ENCODE data around the gene RSPO3. TPM values are rescaled to one million over a fixed set of nuclear protein-coding genes. Genes with fewer than 3 reads are reported as not detected.

Gene RSPO3
- total RNA-seq, 1 donor from 2014 or later = 2.6 TPM

DNA sequence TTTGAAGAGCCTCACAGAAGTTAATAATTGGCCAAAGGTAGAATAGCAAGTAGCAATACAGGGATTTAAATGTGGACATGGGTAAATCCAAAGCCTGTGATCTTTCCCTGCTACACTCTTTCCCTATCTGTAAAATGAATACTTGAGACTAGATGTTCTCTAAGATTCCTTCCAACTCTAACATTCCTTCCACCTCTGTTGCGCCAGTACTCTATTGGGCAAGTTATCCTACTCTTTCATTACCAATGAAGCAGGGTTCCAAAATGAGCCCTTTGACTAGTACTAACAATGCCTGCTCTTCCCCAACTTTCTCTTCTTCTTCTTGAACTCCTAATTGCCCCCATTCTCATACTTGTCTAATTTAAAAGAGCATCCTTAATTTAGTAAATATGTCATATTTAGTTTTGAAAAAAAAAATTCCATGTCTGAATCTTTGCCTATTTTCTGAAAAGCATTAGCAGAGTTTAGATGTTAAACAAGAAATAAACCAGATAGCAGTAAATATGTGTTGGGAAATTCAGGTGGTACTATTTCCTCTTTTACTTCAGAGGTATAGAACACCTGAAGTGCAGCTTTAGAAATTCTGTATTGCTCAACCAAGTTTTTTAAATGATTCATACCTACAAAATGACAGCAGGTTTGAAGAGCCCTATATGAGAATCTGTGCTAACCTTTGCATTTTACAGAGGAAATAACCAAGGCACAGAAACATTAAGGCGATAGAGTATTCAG is 35.1 kb upstream of the RSPO3 start:
- no peaks in the 10 kb centered on the region for H3K27me3 ChIP-seq (ENCODE audit: insufficient read depth, low read length)
- H3K4me1 ChIP-seq (ENCODE audit: insufficient read depth, low read length) = no peaks in the 10 kb centered on the region
- Mint-ChIP-seq H3K36me3 (ENCODE audit: low read depth, unreplicated experiment) (no peaks in the 10 kb centered on the region), H3K4me3 (ENCODE audit: unreplicated experiment) (no peak overlapping the region), H3K4me1 (ENCODE audit: low read depth, unreplicated experiment) (no peaks in the 10 kb centered on the region), H3K27me3 (ENCODE audit: low read depth, unreplicated experiment) (no peaks in the 10 kb centered on the region), H3K27ac (ENCODE audit: unreplicated experiment) (no peak overlapping the region), H3K9me3 (ENCODE audit: unreplicated experiment) (no peaks in the 10 kb centered on the region)
- no peaks in the 10 kb centered on the region for H3K36me3 ChIP-seq (ENCODE audit: insufficient read depth, low read length)
- H3K79me2 ChIP-seq (ENCODE audit: insufficient read depth, low read length) = no peaks in the 10 kb centered on the region
- H3K9me3 ChIP-seq (ENCODE audit: insufficient read depth, low read depth, low read length) = no peaks in the 10 kb centered on the region
- no peak overlapping the region for H3K4me3 ChIP-seq (ENCODE audit: insufficient read depth, low read depth, low read length)
- no peak for DNase-seq (ENCODE audit: low read depth)
- no peak overlapping the region for H3K9ac ChIP-seq (ENCODE audit: low read length)
- H2AFZ ChIP-seq (ENCODE audit: low read depth, low read length) = no peak overlapping the region
- no peaks in the 10 kb centered on the region for H4K20me1 ChIP-seq (ENCODE audit: insufficient read depth, low read length)
- H3K27ac ChIP-seq (ENCODE audit: low read depth, low read length) = no peak overlapping the region
- H3K4me2 ChIP-seq (ENCODE audit: low read length) = no peak overlapping the region
- TF ChIP-seq, protein P1, sequence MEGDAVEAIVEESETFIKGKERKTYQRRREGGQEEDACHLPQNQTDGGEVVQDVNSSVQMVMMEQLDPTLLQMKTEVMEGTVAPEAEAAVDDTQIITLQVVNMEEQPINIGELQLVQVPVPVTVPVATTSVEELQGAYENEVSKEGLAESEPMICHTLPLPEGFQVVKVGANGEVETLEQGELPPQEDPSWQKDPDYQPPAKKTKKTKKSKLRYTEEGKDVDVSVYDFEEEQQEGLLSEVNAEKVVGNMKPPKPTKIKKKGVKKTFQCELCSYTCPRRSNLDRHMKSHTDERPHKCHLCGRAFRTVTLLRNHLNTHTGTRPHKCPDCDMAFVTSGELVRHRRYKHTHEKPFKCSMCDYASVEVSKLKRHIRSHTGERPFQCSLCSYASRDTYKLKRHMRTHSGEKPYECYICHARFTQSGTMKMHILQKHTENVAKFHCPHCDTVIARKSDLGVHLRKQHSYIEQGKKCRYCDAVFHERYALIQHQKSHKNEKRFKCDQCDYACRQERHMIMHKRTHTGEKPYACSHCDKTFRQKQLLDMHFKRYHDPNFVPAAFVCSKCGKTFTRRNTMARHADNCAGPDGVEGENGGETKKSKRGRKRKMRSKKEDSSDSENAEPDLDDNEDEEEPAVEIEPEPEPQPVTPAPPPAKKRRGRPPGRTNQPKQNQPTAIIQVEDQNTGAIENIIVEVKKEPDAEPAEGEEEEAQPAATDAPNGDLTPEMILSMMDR (IDR thresholded peaks at IDR 0.05; ENCODE audit: insufficient read depth, low read depth, low read length) = no peak
- TF ChIP-seq EZH2 (IDR thresholded peaks at IDR 0.05; ENCODE audit: insufficient read depth, low read length) = no peak
- FAIRE-seq = peak; percentile 20

DNA sequence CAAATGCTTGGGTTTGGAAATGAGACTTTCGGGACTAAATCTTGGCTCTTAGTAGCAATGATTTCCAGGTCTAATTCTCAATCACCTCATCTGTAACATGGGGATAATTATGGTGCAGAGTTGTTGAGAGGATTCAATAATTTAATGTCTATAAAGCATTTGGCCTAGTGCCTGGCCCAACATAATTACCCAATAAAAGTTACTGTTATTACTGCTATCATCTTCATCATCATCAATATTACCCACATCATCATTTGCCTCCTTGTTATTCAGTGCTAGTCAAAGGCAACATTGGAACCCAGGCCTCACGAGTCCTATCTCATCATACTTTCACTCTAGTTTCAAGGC is 34.5 kb upstream of the RSPO3 start:
- Histone ChIP-seq H3K4me1 (ENCODE audit: insufficient read depth, low read length) (no peaks in the 10 kb centered on the region), H2AFZ (ENCODE audit: low read depth, low read length) (no peak overlapping the region), H3K27ac (ENCODE audit: low read depth, low read length) (no peak overlapping the region), H3K27me3 (ENCODE audit: insufficient read depth, low read length) (no peaks in the 10 kb centered on the region), H3K36me3 (ENCODE audit: insufficient read depth, low read length) (no peaks in the 10 kb centered on the region), H3K79me2 (ENCODE audit: insufficient read depth, low read length) (no peaks in the 10 kb centered on the region), H3K9ac (ENCODE audit: low read length) (no peak overlapping the region), H3K4me3 (ENCODE audit: insufficient read depth, low read depth, low read length) (no peak overlapping the region), H4K20me1 (ENCODE audit: insufficient read depth, low read length) (no peaks in the 10 kb centered on the region), H3K4me2 (ENCODE audit: low read length) (no peak overlapping the region), H3K9me3 (ENCODE audit: insufficient read depth, low read depth, low read length) (no peaks in the 10 kb centered on the region)
- TF ChIP-seq, protein P1 (IDR thresholded peaks at IDR 0.05; ENCODE audit: insufficient read depth, low read depth, low read length) = no peak
- TF ChIP-seq EZH2 (IDR thresholded peaks at IDR 0.05; ENCODE audit: insufficient read depth, low read length) = no peak
- Mint-ChIP-seq H3K27ac (ENCODE audit: unreplicated experiment) (no peak overlapping the region), H3K27me3 (ENCODE audit: low read depth, unreplicated experiment) (no peaks in the 10 kb centered on the region), H3K4me1 (ENCODE audit: low read depth, unreplicated experiment) (no peaks in the 10 kb centered on the region), H3K4me3 (ENCODE audit: unreplicated experiment) (no peak overlapping the region), H3K36me3 (ENCODE audit: low read depth, unreplicated experiment) (no peaks in the 10 kb centered on the region), H3K9me3 (ENCODE audit: unreplicated experiment) (no peaks in the 10 kb centered on the region)
- DNase-seq (ENCODE audit: low read depth) (no peak), FAIRE-seq (no peak)

DNA sequence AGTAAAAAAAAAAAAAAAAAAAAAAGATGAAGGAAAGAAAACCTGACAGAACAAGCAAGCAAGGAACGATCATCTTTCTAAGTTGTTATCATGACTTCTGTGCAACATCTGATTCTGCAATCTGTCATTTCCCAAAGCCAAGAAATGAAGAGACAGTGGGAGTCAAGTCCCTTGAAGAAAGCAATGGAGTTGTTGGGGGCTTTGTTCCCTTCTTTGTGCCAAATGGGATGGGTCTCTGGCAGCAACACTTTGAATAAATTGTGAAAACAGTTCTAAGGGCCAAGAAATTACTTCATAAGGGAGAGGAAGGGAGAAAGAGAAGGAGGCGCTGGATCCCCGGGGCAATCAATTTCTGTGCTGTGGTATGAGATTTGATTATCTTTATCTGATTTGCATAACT is 33.3 kb upstream of the RSPO3 start:
- no peak for FAIRE-seq
- no peak overlapping the region for H3K9ac ChIP-seq (ENCODE audit: low read length)
- H3K27ac Mint-ChIP-seq (ENCODE audit: unreplicated experiment) = no peak overlapping the region
- TF ChIP-seq, protein P1 (IDR thresholded peaks at IDR 0.05; ENCODE audit: insufficient read depth, low read depth, low read length) = no peak
- TF ChIP-seq EZH2 (IDR thresholded peaks at IDR 0.05; ENCODE audit: insufficient read depth, low read length) = no peak
- no peaks in the 10 kb centered on the region for H3K9me3 ChIP-seq (ENCODE audit: insufficient read depth, low read depth, low read length)
- no peaks in the 10 kb centered on the region for H3K4me1 ChIP-seq (ENCODE audit: insufficient read depth, low read length)
- no peaks in the 10 kb centered on the region for H3K36me3 ChIP-seq (ENCODE audit: insufficient read depth, low read length)
- H3K27me3 Mint-ChIP-seq (ENCODE audit: low read depth, unreplicated experiment) = no peaks in the 10 kb centered on the region
- no peaks in the 10 kb centered on the region for H3K9me3 Mint-ChIP-seq (ENCODE audit: unreplicated experiment)
- H3K4me3 ChIP-seq (ENCODE audit: insufficient read depth, low read depth, low read length) = no peak overlapping the region
- H4K20me1 ChIP-seq (ENCODE audit: insufficient read depth, low read length) = no peaks in the 10 kb centered on the region
- DNase-seq (ENCODE audit: low read depth) = no peak
- no peak overlapping the region for H3K4me2 ChIP-seq (ENCODE audit: low read length)
- no peaks in the 10 kb centered on the region for H3K4me1 Mint-ChIP-seq (ENCODE audit: low read depth, unreplicated experiment)
- H3K36me3 Mint-ChIP-seq (ENCODE audit: low read depth, unreplicated experiment) = no peaks in the 10 kb centered on the region
- no peaks in the 10 kb centered on the region for H3K27me3 ChIP-seq (ENCODE audit: insufficient read depth, low read length)
- no peak overlapping the region for H3K4me3 Mint-ChIP-seq (ENCODE audit: unreplicated experiment)
- no peaks in the 10 kb centered on the region for H3K79me2 ChIP-seq (ENCODE audit: insufficient read depth, low read length)
- no peak overlapping the region for H3K27ac ChIP-seq (ENCODE audit: low read depth, low read length)
- no peak overlapping the region for H2AFZ ChIP-seq (ENCODE audit: low read depth, low read length)
